Stimulated activated CD4-positive, alpha-beta T cell treated with anti-CD3 and anti-CD28 coated beads, Interleukin-4, amount 100 ng/mL, for 4 hours (primary cell): ENCODE results near the gene HS3ST5.
"Not testable (repeated sequence)": the region's sequence is repeated elsewhere in the genome, so short reads cannot be mapped to it uniquely, and the experiment has no call there.

Experiments used
- DNase-seq, 2 experiments: peaks; one replicate each; pipeline ENCODE4 v3.0.0-alpha.2; 2020

Gene HS3ST5

DNA sequence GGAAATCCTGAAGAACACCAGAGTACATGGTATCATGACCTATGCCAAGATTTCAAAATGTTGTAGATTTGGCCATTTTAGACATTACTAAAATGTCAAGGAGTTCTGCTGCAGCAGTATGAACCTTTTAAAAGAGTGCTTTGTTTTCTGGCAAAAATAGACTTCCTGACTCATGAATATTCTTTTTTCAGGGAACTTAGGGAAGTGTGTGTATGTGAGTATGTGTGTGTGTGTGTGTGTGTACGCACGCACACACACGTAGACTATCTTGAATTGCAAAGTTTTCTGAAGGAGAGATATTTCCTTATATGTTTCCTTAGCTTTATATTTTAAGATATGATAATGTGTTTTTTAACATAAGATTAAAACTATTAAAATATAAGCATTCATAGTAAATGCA is 161.2 kb downstream of the HS3ST5 start:
- DNase-seq = no peak

DNA sequence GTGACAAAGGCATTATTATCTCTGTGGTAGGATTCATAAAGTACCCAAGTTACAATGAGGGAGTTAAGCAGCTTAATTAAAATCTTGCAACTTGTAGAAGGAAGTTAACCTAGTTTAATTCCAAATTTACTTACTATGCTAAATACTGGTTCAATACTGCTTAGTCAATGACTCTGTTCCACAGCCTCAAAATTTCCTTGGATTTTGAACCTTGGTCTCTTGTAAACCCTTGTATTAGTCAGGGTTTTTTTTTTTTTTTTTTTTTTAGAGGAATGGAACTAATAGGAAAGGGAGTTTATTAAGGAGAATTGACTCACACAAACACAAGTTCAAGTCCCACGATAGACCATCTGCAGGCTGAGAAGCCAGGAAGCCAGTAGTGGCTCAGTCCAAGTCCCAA is 163.4 kb downstream of the HS3ST5 start:
- DNase-seq = no peak

DNA sequence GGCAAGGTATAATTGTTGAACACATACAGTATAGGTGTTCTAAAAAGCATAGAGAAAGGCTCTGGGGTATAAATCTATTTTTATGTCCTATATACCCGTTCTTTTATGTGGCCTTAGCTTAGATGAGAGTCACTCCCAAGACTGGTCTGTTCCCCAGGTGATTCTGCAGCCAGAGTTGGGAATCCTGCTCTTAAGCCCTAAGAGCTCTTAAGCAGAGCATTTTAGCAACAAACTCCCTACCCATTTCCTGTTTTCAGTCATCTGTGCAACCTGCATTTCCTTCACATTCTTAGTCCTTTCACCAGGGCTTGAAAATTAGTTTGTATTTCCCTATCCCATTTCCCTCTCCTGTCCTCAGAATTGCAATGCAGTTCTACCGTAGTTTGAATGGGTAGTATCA is 166.1 kb downstream of the HS3ST5 start:
- no peak for DNase-seq

DNA sequence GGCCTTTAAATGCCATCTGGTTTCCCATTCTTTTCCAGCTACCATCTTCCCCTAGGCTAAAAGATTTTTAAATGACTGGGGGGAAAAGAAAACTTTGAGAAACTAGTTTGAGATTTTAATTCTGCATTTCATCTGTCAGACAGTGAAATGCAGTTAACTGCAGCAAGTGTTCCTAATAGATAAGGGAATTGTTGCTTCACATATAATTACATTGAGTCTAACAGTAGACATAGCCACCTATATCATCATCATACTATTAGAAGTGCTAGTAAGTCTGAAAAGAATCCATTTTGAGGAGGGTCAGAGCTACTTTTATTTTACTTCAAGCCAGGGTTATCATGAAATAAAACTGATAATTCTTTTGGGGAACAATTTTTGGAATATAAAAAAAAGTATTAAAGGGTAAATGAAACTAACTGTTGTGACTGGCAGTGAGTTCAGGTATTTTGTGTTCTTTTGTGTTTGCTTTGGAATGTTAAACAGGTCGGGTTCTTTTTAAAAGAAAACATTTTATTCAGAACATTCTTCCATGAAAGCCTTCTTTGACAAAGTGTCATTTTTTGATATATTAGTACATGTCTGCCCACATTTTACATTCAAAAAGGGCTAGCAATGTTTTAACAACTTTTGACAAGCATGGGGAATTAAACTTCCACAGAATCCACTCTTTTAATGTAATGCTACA is 170.1 kb downstream of the HS3ST5 start:
- no peak for DNase-seq

DNA sequence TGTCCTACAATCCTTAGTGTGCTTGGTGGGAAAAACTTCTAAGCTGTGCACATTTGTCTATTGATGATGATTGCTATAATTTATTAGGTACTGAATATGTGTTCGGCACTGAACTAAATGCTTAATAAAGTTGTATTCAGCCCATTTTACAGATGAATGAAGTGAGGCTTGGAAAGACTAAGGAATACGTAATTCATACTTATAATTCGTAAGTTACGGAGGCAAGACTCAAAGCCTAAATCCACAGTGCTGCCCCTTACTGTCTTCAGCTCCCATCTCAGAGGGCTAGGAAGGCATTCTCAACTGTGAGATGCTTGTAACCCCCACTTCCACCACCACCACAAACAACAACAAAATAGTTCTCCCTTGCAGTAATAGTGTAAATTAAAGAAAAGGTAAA is 171.3 kb downstream of the HS3ST5 start:
- DNase-seq = no peak

DNA sequence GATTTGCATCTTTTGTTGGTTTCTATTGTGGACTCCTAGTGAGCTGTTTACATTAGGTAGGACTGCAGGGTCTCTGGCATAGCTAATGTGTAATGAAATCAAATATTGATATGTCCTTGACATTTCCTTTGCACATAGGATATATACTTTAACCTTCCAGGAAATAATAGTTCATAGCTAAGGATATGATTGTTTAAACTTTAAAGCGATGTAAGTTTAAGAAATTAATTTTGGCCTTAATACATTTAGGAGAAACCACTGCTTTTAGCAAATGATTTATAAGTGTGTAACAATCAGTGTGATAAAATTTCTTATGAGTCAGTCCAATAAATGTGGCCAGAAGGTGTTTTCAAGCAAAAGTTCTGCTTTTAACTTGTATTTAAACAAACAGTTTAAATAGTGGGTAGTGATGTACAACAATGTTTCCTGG is 171.8 kb downstream of the HS3ST5 start:
- no peak for DNase-seq

DNA sequence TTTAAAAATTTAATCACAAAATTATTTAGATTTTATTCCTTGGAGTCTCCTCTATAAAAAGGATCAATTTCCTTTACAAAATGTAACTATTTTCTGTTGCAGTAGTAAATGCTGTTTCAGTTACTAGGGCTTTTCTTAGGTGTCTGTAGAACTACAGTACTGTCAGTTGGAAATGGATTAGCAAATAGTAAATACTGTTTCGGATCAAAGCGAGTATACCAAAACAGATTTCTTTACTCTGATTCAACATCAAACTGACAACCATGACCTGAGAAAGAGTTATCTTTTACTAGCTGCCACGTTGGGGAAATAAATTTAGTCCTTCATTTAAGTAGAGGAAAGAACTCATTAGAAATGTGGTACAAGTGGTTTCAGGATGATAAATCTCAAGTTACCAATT is 172.5 kb downstream of the HS3ST5 start:
- no peak for DNase-seq

DNA sequence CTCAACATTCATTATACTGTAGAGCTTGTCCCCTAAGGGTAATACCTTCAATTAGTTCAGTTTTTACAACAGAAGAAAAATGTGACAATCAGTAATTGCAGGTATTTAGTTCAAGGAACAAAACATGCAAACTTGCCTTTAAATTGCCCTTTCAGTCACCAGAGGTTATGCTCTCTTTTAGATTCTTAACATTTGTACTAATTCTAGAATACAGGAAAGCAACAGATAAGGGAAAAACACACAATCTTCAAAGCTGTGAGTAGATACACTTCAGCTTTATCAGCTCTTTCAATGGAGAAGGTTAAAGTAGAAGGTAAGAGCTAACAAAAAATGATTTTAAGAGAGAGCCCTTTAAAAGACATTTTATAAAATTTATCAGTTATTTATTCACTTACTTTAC is 173.1 kb downstream of the HS3ST5 start:
- no peak for DNase-seq

DNA sequence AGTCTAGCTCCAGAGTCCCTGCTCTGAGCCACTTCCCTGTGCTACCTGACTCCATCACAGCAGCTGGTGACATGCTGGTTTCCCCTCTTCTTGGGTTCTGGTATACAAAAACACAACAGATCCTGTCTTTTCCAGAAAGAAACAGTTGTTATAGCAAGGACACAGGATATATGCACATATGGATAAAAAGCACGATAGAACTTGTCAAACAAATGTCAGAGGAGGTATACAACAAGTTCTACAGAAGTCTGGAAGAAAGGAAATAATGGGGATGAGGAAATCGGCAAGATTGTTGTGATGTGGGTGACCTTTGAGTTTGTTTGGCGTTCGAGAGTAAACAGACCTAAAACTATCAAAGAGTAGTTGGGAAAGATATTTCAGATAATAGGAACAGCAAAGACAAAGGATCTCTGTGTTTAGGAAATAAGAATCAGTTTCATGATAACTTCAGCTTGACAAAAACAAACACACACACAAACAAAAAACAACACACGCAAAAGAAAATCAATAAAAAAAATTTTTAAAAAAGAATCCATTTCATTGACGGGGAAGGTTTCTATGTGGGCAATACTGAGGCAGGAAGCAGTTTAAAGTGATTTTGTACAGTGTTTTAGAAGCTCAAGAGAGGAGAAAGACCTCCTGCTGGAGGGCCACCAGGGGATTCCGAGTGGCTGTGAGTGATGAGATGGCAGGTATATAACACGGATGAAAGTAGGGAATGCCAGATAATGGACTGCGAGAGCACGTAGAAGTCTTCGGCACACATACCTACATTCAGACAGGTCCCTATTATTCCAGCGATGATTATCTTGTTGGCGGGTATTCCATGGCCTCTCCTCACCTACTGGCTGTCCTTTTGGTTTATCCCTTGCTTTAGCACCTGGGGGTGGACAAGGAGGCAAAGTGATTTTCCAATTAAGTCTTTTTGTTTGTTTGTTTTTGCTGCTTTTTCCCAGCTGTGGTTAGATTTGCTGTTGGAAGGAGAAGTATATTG is 174.9 kb downstream of the HS3ST5 start:
- no peak for DNase-seq

DNA sequence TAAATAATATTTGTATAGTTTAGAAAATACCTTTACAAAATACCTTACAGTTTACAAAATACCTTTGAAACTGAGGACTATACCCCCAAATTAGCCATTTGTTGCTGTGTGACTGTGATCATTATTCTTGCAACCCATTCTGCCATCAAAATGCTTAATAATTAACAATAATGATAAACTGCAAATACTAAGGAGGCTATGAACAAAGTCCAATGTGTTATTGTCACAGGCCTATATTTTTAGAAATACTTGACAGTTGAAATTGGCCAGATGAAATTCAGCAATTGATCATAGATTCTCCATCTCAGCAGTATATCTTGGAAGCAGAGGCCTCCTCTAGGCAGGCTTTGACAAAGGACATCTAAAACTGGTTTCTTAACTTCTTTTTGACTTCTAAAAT is 178.6 kb downstream of the HS3ST5 start:
- no peak for DNase-seq

DNA sequence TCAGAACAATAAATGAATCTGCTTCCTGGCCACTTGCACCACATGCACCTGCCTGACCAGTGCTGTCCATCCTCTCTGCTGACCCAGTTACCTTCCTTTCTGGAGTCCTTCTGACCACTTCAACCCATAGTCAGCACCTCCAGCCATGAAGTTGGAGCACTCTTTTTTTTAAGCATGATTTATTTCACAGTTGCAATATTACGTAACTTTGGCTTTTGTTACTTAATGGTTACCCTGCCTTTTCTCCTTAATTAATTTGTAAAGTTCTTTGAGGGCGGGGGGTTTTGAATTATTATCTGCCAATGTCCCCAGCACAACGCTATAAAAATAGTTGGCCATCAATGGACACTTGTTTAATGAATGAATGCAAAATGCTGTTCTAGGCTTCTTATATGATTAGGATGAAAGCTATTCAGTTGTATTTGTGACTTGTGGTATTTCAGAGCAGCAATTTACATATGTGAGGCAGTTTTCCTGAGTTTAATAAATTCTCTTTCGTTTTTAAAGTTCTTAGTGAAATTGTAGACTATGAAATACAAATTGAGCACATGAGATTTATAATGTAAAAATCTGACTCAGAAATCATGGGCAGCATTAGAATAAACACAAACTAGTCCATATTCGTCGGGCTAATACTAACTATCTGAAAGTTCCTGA is 180.0 kb downstream of the HS3ST5 start:
- DNase-seq = no peak

DNA sequence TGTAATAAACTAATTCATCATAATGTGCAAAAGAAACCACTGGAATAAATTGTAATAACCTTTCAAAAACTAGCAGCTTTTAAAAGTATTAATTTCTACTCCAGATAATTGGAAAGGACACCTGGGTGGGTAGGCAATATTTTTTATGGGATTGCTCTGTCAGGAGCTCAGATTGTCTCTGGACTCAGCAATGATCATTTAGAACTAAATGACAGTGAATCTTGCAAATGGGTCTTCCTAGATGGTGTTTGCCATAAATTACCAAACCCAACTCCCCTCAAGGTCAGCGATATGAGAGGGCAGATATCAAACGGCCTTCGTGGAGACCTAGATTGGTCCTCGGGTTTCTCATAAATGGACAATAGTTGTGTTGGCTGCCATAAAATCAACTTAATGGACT is 181.9 kb downstream of the HS3ST5 start:
- DNase-seq = no peak

DNA sequence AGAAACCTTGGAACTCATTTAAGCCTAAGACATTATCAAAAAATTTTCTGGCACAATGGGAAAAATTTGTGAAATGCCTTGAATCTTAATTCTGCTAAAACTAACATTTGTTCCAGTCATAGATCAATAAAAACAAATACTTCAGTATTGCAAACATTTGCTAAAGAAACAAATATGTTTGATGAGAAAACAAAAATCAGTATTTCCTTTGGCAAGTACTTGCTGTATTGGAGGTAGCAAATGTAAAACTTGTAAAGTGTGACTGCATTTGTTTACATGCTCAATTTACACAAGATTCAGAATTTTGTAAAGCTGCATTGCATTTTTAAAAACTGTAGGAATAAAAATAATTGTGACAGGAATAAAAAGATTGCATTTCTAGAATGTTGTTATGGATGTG is 183.1 kb downstream of the HS3ST5 start:
- no peak for DNase-seq

DNA sequence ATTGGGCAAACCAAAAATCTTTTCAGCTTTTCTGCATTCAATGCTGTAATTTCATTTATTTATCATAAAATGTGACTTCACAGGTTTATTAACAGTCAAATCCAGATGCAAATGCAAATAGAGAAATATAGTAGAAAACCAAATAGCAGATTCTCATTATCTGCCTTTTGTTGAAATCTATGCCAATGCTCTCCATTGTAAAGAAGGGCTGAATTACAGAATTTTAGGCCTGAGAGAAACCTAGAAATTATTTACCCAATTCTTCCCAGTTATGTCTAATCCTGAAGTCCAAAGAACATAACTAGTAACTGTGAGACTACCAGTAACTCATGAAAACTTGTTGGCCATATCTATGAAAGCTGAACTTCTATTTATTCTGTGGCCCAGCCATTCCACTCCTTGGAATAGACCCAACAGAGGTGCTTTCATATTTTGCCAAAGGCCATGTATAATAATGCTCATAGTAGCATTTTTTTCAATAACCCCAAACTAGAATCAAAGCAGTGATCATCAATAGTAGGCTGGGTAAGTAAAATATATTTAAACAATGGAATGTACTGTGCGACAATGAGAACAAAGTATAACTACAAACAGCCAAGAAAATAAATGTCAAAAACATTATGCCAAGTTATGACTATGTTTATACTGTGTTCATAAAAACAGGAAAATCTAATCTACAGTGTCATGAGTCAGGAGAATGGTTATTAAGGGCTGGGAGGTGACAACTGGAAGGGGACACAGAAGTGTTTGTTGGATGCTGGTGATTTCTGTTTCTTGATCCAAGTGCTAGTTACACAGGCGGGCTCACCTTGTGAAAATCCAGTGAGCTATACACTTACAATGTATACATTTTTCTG is 183.8 kb downstream of the HS3ST5 start:
- DNase-seq = no peak

DNA sequence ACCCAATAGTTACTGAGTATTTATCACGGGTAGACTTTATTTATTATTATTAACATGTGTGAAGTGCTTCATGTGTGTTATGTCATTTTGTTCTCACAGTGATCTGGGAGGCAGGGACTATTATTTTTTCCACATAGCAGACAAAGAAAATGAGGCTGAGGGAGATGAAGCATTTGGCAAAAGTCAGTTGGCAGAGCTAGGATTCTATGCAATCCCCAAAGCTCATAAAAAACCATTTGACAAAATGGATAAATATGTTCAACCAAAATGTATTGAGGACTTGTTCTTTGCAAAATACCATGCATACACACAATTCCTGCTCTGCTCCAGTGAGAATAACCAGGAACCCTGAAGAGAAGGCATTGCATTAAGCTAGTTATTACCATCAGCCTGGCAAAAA is 184.4 kb downstream of the HS3ST5 start:
- DNase-seq = no peak

DNA sequence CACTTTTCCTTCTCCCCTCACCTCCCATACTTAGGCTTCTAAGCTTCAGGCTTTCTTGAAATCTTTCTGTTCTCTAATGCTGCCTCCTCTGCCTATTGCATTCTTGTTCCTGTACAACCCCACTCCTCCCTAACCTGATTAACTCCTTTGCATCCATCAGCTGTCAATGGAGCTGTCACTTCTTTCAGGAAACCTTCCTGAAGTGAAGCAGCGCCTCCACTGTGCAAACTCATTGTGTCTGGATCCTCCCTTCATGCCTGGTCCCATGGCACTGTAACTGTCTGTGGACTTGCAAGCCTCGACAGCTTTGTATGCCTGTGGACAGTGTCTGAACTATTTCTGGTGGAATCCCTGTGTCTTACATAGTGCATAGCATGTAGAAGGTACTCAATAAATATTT is 185.0 kb downstream of the HS3ST5 start:
- DNase-seq = no peak

DNA sequence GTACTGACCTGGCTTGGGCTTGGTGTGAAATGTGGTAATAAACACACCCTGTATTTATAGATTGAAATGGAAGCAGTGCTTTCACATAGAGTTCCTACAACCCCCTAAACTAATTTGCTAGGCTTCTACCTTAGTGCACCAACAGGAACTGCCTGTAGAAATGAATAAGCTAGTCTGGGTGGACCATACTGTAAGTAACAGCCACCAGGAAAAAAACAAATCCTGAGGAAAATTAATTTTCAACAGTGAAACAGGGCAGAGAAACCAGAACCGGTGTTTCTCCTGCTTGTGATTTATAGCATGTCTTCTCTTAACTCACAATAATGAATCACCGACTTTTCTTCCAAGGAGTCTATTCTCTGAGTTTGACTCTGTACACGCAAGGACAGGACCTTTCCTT is 187.1 kb downstream of the HS3ST5 start:
- DNase-seq = no peak

DNA sequence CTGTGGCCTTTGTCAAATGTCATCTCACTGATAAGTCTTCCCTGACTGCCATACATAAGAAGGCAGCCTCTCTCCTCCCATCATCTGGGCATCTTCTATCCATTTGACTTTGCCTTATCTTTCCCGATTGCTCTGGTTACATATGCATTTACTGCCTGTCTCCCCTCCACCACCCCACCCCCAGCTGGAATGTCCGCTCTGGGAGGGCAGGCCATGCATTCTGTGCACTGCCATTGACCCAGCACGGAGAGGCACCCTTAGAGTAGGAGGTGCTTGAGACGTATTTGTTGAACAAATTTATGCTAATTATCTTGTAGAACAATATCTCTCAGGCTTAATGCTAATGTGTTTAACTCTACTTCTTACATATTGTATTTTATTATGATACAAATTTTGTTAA is 188.0 kb downstream of the HS3ST5 start:
- DNase-seq = no peak

DNA sequence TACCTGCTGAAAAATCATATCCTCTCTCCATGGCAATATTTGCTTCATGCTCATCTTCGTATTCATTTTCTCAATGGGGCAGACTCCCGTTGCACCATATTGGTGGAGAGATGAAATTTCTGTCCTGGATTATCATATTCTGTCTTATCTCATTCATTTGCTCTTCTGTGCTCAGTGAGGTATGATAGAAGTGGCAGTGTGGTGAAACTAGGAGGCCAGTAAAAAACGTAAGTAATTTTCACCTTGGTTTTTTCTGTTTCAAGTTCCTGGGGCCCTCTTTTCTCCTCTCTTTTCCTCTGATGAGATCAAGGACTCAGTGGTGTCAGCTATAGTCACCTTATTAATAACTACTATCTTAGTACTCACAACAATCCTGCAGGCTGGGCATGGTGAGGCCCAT is 189.4 kb downstream of the HS3ST5 start:
- DNase-seq = no peak

DNA sequence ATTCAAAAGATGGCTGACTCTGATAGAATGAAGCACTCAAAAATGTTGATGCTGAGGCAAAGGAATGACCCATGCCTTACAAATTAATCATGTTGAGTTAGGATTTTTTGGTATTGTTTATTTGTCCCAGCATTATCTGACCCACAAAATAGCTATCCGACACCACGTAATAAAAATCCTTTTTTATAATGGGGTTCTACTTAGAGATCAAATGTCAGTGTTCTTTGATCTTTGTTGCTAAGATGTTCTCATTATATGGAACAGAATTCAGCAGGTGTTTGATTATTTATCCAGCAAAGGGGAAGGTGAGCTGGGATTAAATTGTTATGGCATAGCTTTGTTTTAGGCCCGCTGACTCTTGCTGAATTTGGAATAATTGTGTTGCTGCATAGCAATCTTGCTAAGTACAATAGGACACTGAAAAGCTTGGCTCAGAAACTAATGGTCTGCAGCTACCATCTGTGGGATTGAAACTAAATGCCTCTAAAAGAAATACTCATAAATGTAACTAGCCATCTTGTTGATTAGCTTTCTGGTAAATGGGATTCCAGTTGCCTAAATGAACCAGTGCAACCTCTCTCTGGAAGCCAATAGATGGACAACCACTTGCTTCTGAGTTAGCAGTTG is 191.6 kb downstream of the HS3ST5 start:
- DNase-seq = no peak

DNA sequence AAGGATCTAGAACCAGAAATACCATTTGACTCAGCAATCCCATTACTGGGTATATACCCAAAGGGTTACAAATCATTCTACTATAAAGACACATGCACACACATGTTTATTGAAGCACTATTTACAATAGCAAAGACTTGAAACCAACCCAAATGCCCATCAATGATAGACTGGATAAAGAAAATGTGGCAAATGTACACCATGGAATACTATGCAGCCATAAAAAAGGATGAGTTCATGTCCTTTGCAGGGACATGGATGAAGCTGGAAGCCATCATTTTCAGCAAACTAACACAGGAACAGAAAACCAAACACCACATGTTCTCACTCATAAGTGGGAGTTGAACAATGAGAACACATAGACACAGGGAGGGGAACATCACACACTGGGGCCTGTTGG is 193.6 kb downstream of the HS3ST5 start:
- DNase-seq = not testable (repeated sequence)
